Ovary (tissue), 9 donors: ENCODE measurements around the gene WWOX. TPM values are rescaled to one million over a fixed set of nuclear protein-coding genes. Genes with fewer than 3 reads are reported as not detected.

Source experiments
- DNase-seq, 5 donors: peaks; one replicate each; pipeline ENCODE4 v3.0.0-alpha.2; 2019 to 2020
- H3K27ac ChIP-seq, 2 donors: fragments of 200-600 bp; one replicate each; pipeline versions ENCODE4 v1.5.1 to v1.8.0; 2019 to 2022
- H3K27me3 ChIP-seq: fragments of 200-600 bp; one replicate; pipeline ENCODE4 v1.8.0; 2022
- H3K36me3 ChIP-seq: fragments of 200-600 bp; sonication (generic); one replicate; pipeline ENCODE4 v1.5.1; 2019
- H3K4me1 ChIP-seq: one replicate; pipeline ENCODE4 v1.8.1; 2013; ENCODE audit warnings: mild to moderate bottlenecking, moderate library complexity; ENCODE audit not compliant: insufficient read depth
- H3K4me3 ChIP-seq: fragments of 200-600 bp; sonication (generic); one replicate; pipeline ENCODE4 v1.5.1; 2017
- H3K9me3 ChIP-seq, 2 donors: fragments of 200-600 bp in 1 of 2; sonication (generic) in 1 of 2; one replicate each; pipeline versions ENCODE4 v1.5.1 to v1.8.1; 2013 to 2019; ENCODE audit warnings: mild to moderate bottlenecking in 1 of 2, moderate library complexity in 1 of 2
- EP300 ChIP-seq: sonication (generic); formaldehyde crosslinking; IDR thresholded peaks from one replicate; pipeline ENCODE4 v1.6.1; 2017; ENCODE audit warnings: antibody characterized with exemption
- POLR2A ChIP-seq: fragments of 450-650 bp; IDR thresholded peaks from one replicate; pipeline ENCODE4 v1.6.1; 2017; ENCODE audit warnings: antibody characterized with exemption, mild to moderate bottlenecking, moderate library complexity
- WGBS, 3 donors: extraction: QIAGEN DNeasy Blood & Tissue Kit in 1 of 3; methylation state at CpG; one replicate each; pipeline versions ENCODE4 v1.1.5 to v1.1.7; 2013 to 2017; 5-methylcytosine and 5-hydroxymethylcytosine counted together
- intact Hi-C, 4 donors: fragments of 100-400 bp; cut with DNase I; formaldehyde crosslinking; loops; one replicate each; pipeline versions ENCODE4 v1.11.0 to v1.15.1; 2022 to 2023
- polyA plus RNA-seq, 2 donors: library from polyadenylated mRNA; stranded (reverse); fragments of 200-250 nt in 1 of 2; fragments of 350-450 nt in 1 of 2; fragmentation: Illumina TruSeq in 1 of 2; extraction: RNeasy Lipid Tissue Mini Kit (QIAGEN cat#74804) in 1 of 2; gene quantifications; one replicate each; pipeline ENCODE4 v1.2.3, GENCODE V29; 2013 to 2014
- total RNA-seq, 7 donors: library from RNA; depleted of rRNA in 2 of 7; stranded (reverse); fragments of >200 nt in 2 of 7; fragmentation: NEBNext Ultra II Directional in 3 of 7; extraction: Animal tissue kit (Norgen Biotek cat#: 25700) in 3 of 7; gene quantifications; one replicate each; pipeline versions ENCODE4 v1.1.0 to v1.2.4, GENCODE V29; 2016 to 2023
- TF ChIP-seq, protein P1 (sequence below), 3 donors: fragments of 450-650 bp in 2 of 3; fragments of 200-600 bp in 1 of 3; IDR thresholded peaks; one replicate each; pipeline versions ENCODE4 v1.5.1 to v1.8.0; 2016 to 2022; ENCODE audit warnings: antibody characterized with exemption in 3 of 3, mild to moderate bottlenecking in 1 of 3
- donor health status: DM: no; HTN: no; CAD: no; lungs with moderate emphysema.
- donor health status: DM: no; HTN: no; CAD: no.
- donor health status: Bipolar disorder and iron deficiency.
- donor health status: DM: yes; HTN: yes; CAD: no.
- donor health status: DM: no; HTN: no; CAD: no.
- donor health status: DM: yes; HTN: yes; CAD: no.

WWOX gene
- total and polyA plus RNA-seq, 9 donors, result 11.0 to 40.5 (median 25.2) TPM

DNA sequence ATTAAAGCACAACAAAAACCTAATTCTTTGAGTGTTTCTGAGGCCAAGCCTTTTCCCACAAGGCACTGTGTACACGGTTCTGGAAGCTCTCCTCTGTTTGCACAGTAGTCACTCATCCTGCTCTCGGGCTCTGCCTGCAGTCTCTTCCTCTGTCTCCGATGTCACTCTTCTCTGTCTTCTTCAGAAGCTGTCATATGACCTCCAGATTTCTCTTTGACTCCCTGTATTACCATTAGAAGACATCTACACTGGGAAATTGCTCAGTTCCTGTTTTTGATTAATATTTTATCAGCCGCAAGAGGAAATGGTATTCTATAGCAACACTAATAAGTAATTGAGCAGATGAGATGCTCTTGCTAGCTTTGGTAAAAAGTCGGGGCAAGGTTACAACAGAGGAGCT lies 422.9 kb downstream of the WWOX start:
- TF ChIP-seq POLR2A (no peak), EP300 (no peak)
- TF ChIP-seq, protein P1, sequence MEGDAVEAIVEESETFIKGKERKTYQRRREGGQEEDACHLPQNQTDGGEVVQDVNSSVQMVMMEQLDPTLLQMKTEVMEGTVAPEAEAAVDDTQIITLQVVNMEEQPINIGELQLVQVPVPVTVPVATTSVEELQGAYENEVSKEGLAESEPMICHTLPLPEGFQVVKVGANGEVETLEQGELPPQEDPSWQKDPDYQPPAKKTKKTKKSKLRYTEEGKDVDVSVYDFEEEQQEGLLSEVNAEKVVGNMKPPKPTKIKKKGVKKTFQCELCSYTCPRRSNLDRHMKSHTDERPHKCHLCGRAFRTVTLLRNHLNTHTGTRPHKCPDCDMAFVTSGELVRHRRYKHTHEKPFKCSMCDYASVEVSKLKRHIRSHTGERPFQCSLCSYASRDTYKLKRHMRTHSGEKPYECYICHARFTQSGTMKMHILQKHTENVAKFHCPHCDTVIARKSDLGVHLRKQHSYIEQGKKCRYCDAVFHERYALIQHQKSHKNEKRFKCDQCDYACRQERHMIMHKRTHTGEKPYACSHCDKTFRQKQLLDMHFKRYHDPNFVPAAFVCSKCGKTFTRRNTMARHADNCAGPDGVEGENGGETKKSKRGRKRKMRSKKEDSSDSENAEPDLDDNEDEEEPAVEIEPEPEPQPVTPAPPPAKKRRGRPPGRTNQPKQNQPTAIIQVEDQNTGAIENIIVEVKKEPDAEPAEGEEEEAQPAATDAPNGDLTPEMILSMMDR (IDR thresholded peaks at IDR 0.05), result no peak

GRCh38 chr16:78523212-78523985 lies 423.9 kb downstream of the WWOX start:
- Histone ChIP-seq H3K36me3 (no peaks in the 10 kb centered on the region), H3K27ac (no peak overlapping the region), H3K9me3 (no peaks in the 10 kb centered on the region), H3K4me1 (peaks cover 2% of the 10 kb centered on the region), H3K27me3 (no peaks in the 10 kb centered on the region), H3K4me3 (no peak overlapping the region)
- intact Hi-C loops, result no loop called here
- no peak for TF ChIP-seq EP300
- TF ChIP-seq, protein P1 (IDR thresholded peaks at IDR 0.05), result no peak
- no peak for TF ChIP-seq POLR2A
- no peak for DNase-seq
- 51 to 60% (median 55%) methylated on average over 9 of the region's 9 CpGs for whole genome bisulfite sequencing, 3 donors

More for the DNA sequence above, 422.9 kb downstream of the WWOX start:
- no peak for DNase-seq
- Histone ChIP-seq H3K27ac (no peak overlapping the region), H3K36me3 (no peaks in the 10 kb centered on the region), H3K4me1 (peaks cover 2% of the 10 kb centered on the region), H3K4me3 (no peak overlapping the region), H3K9me3 (no peaks in the 10 kb centered on the region), H3K27me3 (no peaks in the 10 kb centered on the region)
- WGBS, 3 donors, result 82 to 92% (median 90%) methylated on average over 5 of the region's 5 CpGs
- intact Hi-C loops, result no loop called here

- Histone ChIP-seq H3K27me3 (no peaks in the 10 kb centered on the region), H3K36me3 (no peaks in the 10 kb centered on the region), H3K27ac (no peak overlapping the region), H3K9me3 (no peaks in the 10 kb centered on the region), H3K4me3 (no peak overlapping the region), H3K4me1 (peaks cover 2% of the 10 kb centered on the region)
- WGBS, 3 donors, result 85 to 90% (median 89%) methylated on average over 4 of the region's 4 CpGs
- intact Hi-C loops, result no loop called here
- DNase-seq, result no peak
- TF ChIP-seq, protein P1 (IDR thresholded peaks at IDR 0.05), result no peak
- no peak for TF ChIP-seq EP300
- no peak for TF ChIP-seq POLR2A
Observed at GRCh38 chr16:78524066-78524595, 424.7 kb downstream of the WWOX start.

- no peaks in the 10 kb centered on the region for H3K27me3 ChIP-seq
- TF ChIP-seq, protein P1 (IDR thresholded peaks at IDR 0.05), result no peak
- TF ChIP-seq EP300, result no peak
- TF ChIP-seq POLR2A, result no peak
- intact Hi-C loops, result no loop called here
- no peaks in the 10 kb centered on the region for H3K36me3 ChIP-seq
- no peak overlapping the region for H3K4me3 ChIP-seq
- no peaks in the 10 kb centered on the region for H3K9me3 ChIP-seq
- no peak overlapping the region for H3K27ac ChIP-seq
- H3K4me1 ChIP-seq, result peaks cover 2% of the 10 kb centered on the region
- no peak for DNase-seq
- WGBS, 3 donors, result 82 to 86% (median 84%) methylated on average over 5 of the region's 5 CpGs
Observed at GRCh38 chr16:78528265-78528664, 428.8 kb downstream of the WWOX start.
